HG03442 (cell line): Measurements from ENCODE around the gene PCSK9.

Experiments used
- ATAC-seq: cut with Tn5 transposase; IDR thresholded peaks from one replicate; pipeline ENCODE4 v1.9.1; 2021; ENCODE audit warnings: mild to moderate bottlenecking, moderate library complexity; ENCODE audit not compliant: unreplicated experiment

Gene PCSK9

GRCh38 chr1:55039342-55040082 is at the start of gene PCSK9:
PCSK9 (plus strand) TSS chr1:55039548; CDS start chr1:55039838, 290 bp downstream.
- no peak for ATAC-seq

GRCh38 chr1:54989968-54990810 is 49.2 kb upstream of the PCSK9 start:
- ATAC-seq = no peak

- no peak for ATAC-seq
Measured at GRCh38 chr1:54990916-54991315, 48.4 kb upstream of the PCSK9 start.

- ATAC-seq = no peak
Measured at GRCh38 chr1:54991939-54992338, 47.4 kb upstream of the PCSK9 start.

GRCh38 chr1:54993140-54993539 is 46.2 kb upstream of the PCSK9 start:
- ATAC-seq = no peak

- ATAC-seq = no peak
Measured at GRCh38 chr1:54994355-54994990, 44.9 kb upstream of the PCSK9 start.

- no peak for ATAC-seq
Measured at GRCh38 chr1:54995013-54995760, 44.2 kb upstream of the PCSK9 start.

- no peak for ATAC-seq
Measured at GRCh38 chr1:54995835-54996234, 43.5 kb upstream of the PCSK9 start.

GRCh38 chr1:54996359-54996868 is 42.9 kb upstream of the PCSK9 start:
- ATAC-seq = peak; percentile 76

- ATAC-seq = no peak
Measured at GRCh38 chr1:54996869-54997710, 42.3 kb upstream of the PCSK9 start.

GRCh38 chr1:54997711-54997986 is 41.7 kb upstream of the PCSK9 start:
- ATAC-seq = no peak

- no peak for ATAC-seq
Measured at GRCh38 chr1:54998100-54998499, 41.2 kb upstream of the PCSK9 start.

GRCh38 chr1:54998677-54999076 is 40.7 kb upstream of the PCSK9 start, which contains the start of gene BSND:
BSND (plus strand) TSS chr1:54998933; CDS start chr1:54999187, 254 bp downstream.
- ATAC-seq = no peak

- no peak for ATAC-seq
Measured at GRCh38 chr1:55000110-55001085, 39.0 kb upstream of the PCSK9 start.

- no peak for ATAC-seq
Measured at GRCh38 chr1:55001311-55001710, 38.0 kb upstream of the PCSK9 start.

- no peak for ATAC-seq
Measured at GRCh38 chr1:55002686-55003085, 36.7 kb upstream of the PCSK9 start.

GRCh38 chr1:55005351-55006140 is 33.8 kb upstream of the PCSK9 start:
- ATAC-seq = no peak

GRCh38 chr1:55006931-55007330 is 32.4 kb upstream of the PCSK9 start:
- ATAC-seq = no peak
